Stimulated activated CD4-positive, alpha-beta T cell treated with anti-CD3 and anti-CD28 coated beads, Interleukin-1b, Interleukin-23, amount 100 ng/mL, for 24 hours (primary cell): Measurements from ENCODE around the gene SNCB.

Source experiments
- DNase-seq, 4 experiments: peaks; one replicate each; pipeline ENCODE4 v3.0.0-alpha.2; 2020; ENCODE audit warnings: low read depth in 4 of 4, low spot score in 1 of 4

Gene SNCB

DNA sequence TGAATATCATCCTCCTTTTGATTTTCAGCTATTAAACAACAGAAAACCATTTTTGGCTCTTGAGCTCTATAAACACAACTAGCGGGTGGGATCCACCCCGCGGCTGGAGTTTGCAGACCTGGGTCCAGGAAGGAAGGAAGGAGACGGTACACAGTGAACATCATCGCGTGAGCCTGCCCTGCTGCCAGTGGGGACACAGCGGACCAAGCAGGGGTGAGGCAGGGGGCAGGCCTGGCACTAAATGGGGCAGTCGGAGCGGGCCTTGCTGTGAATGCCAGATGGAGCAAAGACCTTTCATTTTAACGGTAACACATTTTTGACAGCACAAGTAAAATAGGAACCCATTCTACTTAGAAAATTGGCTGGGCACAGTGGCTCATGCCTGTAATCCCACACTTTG lies 31.3 kb upstream of the SNCB start:
- no peak for DNase-seq

DNA sequence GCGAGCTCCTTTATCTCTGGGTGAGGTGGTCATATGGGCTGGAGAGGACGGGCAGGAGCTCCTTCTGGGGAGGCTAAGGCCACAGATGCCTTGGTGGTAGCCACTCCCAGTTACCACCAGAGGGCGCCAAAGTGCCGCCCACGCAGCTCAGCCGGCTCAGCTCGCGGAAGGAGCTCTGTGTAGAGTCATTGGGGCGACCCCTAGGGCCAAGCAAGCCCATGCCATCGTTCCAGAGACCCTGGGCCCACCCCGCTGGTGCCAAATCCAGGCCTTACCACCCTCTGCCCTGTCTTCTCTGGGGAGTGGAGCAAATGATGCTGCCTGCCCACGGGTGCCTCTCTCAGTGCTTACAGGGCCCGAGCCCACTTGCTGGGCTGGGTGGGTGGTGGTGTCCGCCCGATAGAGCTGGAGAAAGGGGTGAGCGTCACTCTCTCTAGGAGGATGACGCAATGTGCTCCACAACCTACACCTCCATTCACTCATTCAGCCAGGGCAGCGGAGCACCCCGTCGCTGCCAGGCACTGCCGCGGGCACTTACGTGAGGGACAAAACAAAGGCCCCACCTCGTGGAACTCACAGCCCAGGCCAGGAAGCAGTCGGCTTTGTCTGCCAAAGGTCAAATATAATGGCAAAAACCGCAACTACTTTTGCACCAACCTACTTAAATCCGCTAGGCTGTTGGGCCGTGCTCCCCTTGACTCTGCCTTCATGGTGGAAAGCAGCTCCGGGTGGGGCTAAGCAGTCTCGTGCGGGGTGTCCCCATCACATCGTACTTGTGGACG lies 30.7 kb upstream of the SNCB start:
- DNase-seq, result peak; percentile 57 to 77 (median 66)

DNA sequence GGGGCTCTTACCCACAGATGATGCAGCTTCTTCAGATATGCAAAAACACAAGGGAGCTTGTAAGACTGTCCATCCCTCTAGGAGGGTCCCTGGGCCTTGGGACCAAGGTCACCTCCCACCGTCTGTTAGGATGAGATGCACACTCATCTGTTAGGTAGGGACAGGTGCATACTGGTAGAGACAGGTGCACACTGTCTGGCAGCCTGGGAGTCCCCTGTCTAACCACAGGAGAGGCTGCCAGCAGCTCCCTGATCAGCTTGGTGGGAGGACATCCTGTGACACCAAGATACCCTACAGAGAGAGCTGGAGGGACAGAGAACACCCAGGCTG lies 30.2 kb upstream of the SNCB start:
- DNase-seq, result no peak

DNA sequence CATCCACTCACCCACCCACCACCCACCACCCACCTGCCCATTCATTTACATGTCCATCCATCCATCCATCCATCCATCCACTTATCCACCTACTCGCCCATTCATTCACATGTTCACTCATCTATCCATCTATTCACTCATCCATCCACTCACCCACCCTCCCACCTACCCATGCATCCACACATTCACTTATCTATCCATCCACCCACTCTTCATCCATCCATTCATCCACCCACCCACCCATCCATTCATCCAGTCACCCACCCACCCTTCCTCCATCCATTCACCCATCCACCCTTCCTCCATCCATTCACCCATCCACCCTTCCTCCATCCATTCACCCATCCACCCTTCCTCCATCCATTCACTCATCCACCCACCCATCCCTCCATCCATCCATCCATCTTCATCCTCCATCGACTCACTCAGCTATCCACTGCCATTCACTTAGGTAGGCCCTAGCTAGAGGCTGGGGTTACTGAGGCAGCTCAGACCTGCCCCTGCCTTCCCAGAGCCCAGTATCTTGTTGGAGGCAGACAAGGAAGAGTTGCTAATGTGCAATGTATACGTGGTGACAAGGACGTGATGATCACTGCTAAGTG lies 29.6 kb upstream of the SNCB start:
- DNase-seq, result no peak

DNA sequence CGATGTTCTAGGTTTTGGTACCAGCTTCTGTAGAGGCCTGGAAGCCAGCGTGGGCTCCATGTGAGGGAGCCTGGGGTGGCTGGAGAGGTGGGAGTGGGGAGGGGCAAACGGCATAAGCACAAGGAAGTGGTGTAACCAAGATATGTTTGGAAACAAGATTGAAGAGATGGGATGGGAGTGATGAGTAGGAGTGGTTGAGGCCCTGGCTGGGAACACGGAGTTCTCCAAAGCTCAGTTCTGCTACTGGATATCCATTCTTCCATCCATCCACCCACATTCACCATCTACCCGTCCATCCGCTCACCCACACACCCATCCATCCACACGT lies 29.1 kb upstream of the SNCB start:
- DNase-seq, result no peak

DNA sequence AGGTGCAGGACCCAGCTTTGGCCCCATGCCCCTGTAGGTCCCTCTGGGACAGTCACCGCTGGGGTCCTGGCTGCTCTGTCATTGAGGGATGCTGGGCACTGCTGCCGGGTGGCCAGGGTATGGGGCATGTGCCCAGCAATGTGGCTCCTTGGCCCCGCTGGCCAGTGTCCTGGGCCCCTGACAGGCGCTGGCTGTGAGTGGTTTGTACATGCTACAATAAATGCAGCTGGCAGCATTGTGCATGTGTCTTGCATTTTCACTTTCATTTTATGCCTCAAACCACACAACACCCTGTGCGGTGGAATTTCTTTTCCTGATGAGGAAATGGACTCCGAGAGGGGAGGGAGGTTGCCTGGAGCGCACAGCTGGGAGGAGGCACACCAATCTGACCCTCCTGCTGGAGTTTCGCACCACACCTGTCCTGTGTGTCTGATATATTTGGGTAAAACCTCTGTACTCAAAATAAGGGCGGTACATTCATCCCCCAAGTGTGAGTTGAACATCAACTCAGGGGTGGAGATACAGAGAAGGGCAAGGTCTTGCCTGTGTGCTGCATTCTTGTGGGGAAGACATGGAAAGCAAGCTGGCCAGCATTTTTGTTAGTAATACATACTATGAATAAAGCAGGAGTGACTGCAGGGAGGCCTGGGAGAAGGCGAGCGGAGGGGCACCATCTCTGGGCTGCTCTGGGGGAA lies 28.6 kb upstream of the SNCB start:
- DNase-seq, result no peak

DNA sequence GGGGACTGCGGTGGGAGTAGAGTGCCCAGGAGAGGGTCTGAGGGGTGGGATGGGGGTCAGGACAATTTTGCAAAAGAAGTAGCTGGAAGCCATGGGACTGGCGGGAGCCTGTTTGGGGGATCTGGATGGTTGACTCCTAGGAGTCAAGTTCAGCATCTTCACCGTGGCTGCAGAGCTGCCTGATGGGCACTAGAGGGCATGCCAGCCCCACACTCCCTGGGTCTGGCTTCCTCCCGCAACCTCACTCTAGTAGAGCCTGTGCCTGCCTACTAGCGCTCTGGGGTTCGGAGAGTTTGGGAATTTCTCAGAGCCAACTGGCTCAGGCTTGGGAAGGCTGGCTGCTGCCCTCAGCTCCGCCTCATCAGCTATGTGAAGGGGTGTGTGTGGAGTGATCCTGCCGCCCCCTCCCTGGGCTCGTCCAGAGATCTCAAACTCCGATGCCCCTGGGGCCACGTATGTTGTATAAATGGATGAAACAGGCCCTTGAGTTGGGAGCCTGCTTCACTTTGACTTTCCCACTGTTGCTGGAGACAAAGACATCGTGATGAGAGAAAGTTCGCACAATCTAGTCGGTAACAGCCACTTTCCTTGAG lies 27.8 kb upstream of the SNCB start:
- DNase-seq, result peak in 3 of 4 experiments; percentile 45 to 58 (median 53)

DNA sequence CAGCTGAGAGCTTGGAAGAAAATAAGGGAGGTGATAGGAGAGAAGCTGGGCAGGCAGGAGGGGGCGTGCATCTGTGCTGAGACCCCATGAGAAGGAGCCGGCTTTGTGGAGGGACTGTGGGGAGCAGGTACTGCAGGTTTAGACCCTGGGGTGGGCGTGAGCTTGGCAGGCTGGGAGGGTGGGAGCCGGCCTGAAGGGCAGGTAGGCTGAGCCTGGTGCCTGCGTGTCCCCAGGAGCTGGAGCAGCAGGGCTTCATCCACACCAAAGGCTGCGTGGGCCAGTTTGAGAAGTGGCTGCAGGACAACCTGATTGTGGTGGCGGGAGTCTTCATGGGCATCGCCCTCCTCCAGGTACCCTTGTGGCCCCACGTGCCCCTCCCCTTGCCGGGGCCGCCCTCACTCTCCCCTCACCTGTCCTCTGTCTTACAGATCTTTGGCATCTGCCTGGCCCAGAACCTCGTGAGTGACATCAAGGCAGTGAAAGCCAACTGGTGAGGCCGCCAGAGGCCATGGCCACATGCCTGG lies 26.2 kb upstream of the SNCB start:
- no peak for DNase-seq

DNA sequence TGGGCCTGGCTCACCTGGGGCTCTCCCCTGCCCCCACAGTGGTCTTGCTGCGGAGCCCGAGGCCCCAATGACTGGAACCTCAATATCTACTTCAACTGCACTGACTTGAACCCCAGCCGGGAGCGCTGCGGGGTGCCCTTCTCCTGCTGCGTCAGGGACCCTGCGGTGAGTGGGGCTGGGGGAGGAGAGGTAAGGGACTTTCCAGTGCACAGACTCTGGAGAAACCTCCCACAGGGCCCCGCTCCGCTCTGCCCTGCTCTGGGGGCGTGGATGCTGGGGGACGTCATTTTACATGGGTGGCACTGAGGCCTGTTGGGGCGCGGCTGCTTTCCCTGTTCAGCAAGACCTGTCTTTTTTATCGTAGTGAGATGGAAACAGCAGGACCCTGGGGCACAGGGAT lies 24.5 kb upstream of the SNCB start:
- DNase-seq, result no peak

DNA sequence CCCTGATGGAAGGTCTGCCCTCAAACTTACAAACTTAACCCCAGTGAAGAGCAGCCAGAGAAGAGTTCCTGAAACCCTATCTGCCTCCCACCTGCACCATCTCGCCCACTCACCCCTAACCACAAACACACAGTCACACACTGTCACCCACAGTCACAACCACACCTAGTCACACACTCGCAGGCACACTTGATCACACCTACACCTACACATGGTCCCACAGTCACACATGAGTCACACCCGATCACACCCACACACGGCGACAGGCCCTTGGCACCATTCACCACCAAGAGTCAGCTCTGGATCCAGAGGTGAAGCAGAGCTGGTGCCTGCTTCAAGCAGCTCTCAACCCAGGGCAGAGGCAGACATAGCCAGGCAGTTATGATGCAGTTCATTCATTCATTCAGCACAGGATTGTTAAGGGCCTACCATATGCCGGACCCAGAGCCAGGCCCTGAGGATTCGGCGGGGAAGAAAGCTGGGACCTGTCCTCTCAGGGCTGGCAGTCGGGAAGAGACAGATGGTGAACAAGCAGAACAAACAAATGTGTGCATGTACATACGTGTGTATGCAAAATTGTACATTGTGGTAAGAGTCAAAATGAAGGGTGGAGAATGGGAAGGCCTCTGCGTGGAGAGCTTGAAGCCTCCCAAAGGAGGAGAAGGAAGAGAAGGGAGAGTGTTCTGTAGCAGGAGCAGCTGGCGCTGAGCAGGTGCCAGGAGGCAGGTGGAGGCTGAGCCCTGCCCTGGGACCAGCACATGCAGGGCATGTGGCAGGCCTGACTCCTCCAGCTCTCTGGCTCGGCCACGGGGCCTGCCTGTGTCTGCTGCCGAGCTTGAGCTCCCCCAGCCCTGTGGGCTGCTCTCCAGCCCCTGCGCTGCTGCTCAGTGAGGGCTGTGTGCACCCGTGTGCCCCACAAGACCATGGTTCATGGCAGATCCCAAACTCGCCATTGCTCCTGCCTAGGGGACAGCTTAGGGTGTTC lies 23.4 kb upstream of the SNCB start:
- DNase-seq, result peak; percentile 60 to 75 (median 66)

DNA sequence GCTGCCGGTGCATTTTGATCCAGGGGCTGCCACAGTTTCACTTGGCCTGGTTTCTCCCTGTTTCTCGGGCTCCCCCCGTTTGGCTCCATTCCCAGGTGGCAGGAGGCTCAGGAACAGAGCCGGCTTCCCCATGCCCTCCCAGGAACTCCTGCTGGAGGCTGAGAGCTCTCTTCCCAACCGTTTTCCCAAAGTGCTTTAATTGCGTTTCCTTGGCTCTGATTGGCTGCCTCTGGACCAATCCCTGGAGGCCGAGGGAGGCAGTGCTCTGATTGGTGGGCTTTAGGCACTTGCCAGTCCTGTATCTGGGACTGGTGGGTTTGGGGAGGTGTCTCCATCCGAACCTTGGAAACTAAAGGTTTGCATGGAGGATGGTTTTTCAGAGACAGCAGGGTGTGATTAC lies 21.8 kb upstream of the SNCB start:
- DNase-seq, result no peak

DNA sequence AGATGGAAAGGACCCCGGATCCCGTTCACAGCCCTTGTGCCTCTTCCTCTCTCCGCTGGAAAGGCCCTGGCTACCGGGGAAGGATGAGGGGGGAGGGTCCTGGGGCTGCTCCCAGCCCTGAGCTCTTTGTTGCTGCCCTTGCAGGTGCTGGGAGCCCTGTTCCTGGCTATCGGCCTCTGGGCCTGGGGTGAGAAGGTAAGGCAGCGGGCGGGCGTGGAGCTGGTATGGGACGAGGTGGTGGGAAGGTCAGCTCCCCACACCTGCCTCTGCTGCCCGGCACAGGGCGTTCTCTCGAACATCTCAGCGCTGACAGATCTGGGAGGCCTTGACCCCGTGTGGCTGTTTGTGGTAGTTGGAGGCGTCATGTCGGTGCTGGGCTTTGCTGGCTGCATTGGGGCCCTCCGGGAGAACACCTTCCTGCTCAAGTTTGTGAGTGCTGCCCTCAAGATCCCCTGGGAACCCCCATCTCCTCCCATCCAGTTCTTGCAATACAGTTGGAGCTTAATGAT lies 21.2 kb upstream of the SNCB start:
- DNase-seq, result no peak

DNA sequence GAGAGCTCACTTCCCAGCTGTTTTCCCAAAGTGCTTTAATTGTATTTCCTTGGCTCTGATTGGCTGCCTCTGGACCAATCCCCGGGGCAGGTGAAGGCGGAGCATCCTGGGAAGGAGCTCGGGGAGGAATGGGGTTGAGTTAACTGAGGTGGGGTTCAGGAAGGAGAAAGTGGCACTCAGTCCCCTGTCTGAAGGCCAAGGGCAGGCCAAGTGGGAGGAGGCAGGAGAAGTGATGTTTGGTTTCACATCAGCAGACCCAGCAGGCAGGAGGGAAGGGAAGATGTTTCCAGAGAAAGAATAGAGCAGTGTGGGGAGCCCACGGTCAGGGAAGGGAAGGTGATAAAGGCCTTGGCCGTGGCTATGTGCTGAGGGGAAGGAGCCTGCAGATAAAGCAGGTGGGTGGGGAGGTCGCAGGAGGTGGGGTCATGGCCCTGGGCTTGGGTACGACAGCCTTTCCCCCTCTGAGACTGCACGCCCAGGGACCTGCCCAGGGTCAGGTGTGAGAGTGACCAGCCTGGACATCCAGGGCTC lies 20.1 kb upstream of the SNCB start:
- no peak for DNase-seq

DNA sequence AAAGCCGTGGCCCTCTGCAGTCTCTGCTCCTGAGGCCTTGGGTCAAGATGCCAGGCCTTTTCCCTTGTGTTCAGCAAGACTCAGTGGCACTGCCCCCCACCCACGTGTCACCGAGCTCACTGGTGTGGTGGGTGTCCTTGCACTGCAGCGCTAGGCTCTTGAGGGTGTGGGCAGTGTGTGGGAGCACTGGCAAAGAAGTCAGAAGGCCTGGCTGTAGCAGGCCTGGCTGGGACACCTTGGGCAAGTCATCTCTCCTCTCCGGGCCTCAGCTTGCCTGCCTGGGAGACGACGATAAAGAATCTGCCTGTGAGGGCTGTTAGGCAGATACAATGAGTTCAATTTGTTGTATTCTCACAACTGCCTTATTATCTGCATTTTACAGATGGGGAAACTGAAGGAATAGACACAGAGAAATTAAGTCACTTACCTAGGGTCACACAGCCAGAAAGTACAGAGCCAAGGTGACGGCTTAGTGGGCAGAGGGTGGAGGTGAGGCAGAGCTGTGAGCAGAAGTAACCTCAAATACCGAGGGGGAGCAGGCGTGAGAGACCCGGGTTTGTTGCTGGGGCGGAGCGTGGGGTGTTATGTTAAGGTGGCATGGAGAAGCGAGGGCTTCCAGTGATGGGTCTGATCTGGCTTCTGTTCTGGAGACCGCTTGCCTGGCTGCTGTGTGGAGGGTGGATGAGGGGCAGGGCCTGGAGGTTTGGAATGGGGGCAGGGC lies 18.3 kb upstream of the SNCB start:
- no peak for DNase-seq

DNA sequence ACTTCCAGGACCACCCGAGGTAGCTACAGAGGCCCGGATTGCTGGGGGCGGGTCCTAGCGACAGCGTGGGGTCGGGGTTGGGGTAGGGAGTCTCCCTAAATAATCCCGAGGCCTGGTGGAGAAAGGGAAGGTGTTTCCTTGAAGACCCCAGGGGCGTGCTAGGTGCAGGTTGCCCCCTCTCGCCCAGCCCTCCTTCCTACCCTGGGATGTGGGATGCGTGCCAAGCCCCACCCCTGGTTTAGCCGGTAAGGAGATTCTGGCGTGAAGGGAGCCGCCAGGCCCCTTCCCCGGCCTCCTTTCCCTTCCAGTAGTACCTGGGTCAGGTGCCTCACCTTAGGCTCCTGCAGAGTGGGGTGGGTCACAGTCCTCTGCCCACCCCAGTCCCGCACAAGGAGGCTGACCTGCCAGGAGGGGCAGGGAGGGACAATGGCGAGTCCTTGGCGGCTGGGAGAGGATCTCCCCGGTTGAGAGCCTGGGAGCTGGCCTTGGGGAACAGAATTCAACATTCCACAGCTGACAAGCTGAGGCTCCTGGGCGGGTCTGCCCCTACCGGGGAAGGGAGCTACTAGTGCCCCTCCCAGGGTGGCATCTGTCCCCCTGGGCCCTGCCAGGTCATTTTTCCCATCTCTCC lies 17.6 kb upstream of the SNCB start:
- no peak for DNase-seq

DNA sequence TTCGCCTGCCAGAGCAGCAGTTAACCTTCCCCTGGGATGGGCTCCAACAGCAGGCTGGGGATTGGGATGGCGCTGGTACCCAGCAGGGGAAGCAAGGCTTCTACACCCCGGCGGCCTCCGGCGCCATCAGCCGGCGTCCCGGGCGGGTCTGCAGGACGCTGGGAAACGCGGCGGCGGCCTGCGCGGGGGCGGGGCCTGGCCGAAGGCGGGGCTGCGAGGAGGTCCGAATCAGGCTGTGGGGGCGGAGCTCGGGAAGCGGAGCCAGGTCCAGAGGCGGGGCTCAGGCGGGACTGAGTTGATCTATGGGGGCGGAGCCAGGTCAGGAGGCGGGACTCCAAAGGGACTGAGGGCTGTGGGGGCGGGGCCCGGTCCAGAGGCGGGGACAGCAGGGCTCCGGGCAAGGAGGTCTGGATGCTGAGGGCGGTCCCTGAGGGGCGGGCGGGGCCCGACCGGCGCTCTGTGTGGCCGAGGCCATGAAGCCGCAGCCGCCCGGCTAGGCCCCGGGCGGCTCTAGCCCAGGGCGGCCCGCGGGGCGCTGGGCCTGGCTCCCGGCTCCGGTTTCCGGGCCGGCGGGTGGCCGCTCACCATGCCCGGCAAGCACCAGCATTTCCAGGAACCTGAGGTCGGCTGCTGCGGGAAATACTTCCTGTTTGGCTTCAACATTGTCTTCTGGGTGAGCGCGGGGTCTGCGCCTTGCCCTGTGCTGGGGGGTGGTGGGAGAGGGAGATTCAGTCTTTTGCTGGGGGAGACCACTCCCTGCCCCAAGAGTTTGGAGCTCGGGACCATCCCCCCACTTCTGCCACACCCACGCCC lies 16.9 kb upstream of the SNCB start, which contains the start of gene TSPAN17:
TSS of gene TSPAN17 (plus strand) at position 455 of the 813 bp plus-strand sequence. CDS start at position 587, 132 bp downstream.
- DNase-seq, result peak; percentile 98 to 100 (median 99)

DNA sequence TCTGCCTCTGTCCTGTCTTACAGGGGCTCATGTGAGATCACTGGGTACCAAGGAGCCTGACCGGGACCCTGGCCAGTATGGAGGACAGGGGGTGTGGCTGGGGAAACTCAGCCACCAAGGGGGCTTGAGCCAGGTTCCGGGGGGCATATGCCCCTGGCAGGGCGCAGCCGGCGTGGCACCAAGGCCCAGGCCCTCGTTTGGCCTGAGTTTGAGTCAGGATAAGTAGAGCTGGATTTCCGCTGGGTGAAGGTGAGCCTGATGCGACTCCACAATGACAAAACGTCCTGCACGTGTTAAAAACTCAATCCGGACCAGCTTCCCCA lies 16.3 kb upstream of the SNCB start:
- DNase-seq, result no peak

DNA sequence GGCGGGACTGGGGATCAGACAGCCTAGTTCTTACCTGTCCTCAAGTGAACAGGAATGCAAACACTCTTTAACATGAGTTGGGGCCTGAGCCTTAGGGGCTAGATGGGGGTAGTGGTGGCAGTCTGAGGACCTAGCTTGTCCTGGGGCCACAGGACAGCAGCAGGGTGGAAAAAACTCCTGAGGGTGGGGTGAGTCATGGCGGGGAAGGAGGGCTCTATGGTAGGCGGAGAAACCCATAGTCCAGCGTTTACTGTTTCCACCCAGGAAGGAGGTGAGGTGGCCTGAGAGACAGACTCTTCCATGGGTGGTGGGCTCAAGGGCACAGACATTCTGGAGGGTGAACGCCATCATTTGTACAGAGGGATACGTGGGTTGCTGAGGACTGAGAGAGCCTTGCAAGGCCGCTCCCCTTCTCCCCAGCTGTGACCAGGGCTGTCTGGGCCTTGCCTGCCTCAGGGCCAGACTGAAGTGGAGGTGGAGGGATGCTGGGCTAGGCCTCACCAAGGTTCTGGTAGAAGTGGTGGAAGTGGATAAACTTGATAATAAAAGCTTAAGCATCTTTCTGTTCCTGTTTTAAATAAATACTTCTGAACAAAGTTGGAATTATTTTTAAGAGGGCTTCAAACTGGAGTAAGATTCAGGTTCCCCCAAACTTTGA lies 15.8 kb upstream of the SNCB start:
- no peak for DNase-seq
